HG02970 (cell line): Measurements from ENCODE around the gene EPAS1.

Experiments
- ATAC-seq: cut with Tn5 transposase; IDR thresholded peaks from one replicate; pipeline ENCODE4 v1.9.1; 2021; ENCODE audit warnings: mild to moderate bottlenecking, moderate library complexity, moderate number of reproducible peaks; ENCODE audit not compliant: unreplicated experiment, low FRiP score

The EPAS1 gene

GRCh38 chr2:46318579-46319460, 21.6 kb downstream of the EPAS1 start:
- ATAC-seq, result no peak

- no peak for ATAC-seq
These were observed 22.5 kb downstream of the EPAS1 start for GRCh38 chr2:46319711-46320110.

- no peak for ATAC-seq
These were observed 22.9 kb downstream of the EPAS1 start for GRCh38 chr2:46320141-46320567.

- no peak for ATAC-seq
These were observed 26.5 kb downstream of the EPAS1 start for GRCh38 chr2:46323730-46324129.

- no peak for ATAC-seq
These were observed 28.1 kb downstream of the EPAS1 start for GRCh38 chr2:46325182-46325928.

GRCh38 chr2:46326231-46326980, 29.2 kb downstream of the EPAS1 start:
- ATAC-seq, result no peak

GRCh38 chr2:46327627-46328026, 30.4 kb downstream of the EPAS1 start:
- ATAC-seq, result no peak

- no peak for ATAC-seq
These were observed 31.1 kb downstream of the EPAS1 start for GRCh38 chr2:46328291-46328690.

- ATAC-seq, result no peak
These were observed 31.6 kb downstream of the EPAS1 start for GRCh38 chr2:46328829-46329228.

- no peak for ATAC-seq
These were observed 32.1 kb downstream of the EPAS1 start for GRCh38 chr2:46329340-46329739.

GRCh38 chr2:46329803-46330775, 32.9 kb downstream of the EPAS1 start:
- ATAC-seq, result no peak

GRCh38 chr2:46331109-46331766, 34.0 kb downstream of the EPAS1 start:
- no peak for ATAC-seq

GRCh38 chr2:46332686-46333281, 35.6 kb downstream of the EPAS1 start:
- ATAC-seq, result no peak

GRCh38 chr2:46333912-46334311, 36.7 kb downstream of the EPAS1 start:
- ATAC-seq, result no peak

GRCh38 chr2:46334389-46335271, 37.4 kb downstream of the EPAS1 start:
- no peak for ATAC-seq

- ATAC-seq, result no peak
These were observed 38.4 kb downstream of the EPAS1 start for GRCh38 chr2:46335391-46336282.
